IPS-NIHi7 (cell line): Measurements from ENCODE around the gene CIB2.

Experiments
- DNase-seq: peaks from one replicate; pipeline ENCODE4 v3.0.0; 2012; ENCODE audit warnings: mixed read lengths; ENCODE audit errors: extremely low spot score

The CIB2 gene

DNA sequence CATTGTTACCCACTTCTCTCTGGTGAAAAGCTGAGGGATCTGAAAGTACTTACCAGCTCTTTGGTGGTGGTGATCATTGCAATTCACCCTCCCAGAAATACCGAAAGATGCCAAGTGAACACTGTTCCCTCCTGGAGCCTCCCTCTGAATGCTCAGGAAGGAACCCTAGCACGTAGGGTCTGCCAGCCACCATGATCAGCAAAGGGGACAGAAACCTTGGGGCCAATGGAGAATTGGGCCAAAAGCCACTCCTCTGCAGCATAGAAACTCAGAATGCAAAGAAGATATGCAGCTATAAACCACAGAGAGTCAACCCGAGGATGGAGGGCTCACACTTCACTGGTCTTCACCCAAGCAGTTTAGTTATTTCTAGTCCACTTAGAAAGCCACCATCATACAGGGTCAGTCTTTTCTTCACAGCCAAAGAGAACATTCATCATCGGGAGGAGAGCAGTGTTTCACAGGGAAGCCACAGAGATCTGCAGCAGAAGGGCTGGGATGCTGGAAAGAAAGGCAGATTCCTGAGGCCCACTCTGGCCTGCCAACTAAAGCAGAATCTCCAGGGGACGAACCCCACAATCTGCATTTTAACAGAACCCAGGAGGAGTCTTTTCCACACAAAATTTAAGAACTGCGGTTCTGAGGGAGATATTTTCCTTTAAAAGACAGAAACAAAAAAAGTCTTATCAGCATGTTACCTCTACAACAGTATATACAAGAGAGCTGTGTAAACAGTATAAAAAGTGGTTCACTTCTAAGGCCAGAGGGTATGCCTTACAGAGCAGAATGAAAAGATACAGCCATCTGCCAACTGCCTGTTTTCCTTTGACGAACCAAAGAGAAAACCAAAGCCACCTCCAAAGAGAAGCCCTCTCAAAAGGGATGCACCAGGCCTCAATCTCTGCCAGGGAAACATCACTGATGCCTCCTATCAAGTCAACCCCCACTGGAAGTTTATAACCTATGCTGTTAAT, 65.0 kb downstream of the CIB2 start:
- no peak for DNase-seq

DNA sequence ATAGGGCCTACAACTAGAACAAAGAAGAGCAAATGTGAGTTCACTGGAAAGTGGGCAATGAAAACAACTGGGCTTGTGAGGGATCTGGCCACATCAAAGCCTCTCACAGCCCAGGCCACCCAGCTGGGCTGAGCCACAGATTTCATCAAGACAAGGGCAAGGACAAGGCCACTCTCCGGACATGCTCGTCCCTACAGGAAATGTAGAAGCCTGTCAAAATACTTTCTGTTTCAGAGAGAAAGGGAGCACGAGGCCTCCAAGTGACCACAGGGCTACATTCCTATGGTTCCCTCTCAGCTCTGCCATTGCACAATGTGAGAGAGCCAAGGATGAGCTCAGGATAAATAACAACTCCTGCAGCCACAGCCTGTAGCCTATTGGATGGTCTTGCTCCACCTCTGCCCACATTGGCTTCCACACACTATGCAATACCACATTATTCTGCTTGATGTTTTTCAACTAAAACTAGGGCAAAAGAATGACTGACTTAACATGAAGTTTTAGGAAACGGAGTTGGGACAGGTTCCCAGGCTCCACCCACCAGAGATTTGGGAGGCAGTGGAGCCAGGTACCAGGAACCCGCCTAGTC, 65.9 kb downstream of the CIB2 start:
- no peak for DNase-seq

DNA sequence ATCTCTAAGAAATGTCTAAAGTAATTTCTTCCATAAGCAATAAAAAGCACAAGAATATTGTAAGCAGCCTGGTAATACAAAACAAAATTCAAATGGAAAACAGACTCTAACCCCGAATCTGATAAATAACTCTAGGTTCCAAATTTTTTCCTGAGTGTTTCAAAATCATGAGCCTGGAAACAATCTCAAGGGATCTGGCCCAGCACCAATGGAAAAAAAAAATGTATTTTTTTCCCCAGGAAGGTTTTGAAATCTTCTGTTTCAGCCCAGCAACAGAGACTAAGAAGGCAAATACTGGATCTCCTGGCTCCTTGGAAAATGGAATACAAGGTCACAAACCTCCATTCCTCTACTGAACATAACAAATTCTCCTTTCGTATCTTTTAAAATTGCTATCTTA, 66.7 kb downstream of the CIB2 start:
- no peak for DNase-seq

- no peak for DNase-seq
Measured at GRCh38 chr15:78063970-78064385, 67.3 kb downstream of the CIB2 start.

DNA sequence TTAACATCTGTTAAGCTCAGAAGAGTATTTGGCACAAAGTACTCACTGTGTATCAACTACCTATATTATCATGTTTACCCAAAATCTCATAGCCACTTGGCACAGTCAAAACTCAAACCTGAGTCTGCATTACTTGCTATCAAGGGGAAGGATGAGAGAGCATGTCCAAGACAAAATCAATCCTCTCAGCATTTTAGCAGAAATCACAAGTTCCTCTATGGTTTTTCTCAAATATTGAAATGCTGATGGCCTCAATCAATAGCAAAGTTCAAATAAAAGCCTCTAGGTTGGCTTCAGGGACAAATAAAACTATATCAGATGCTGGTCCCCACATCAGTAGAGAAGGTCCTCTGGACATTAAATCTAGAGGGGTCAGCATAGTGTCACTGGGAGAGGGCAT, 68.0 kb downstream of the CIB2 start:
- no peak for DNase-seq

- no peak for DNase-seq
Measured at GRCh38 chr15:78061963-78062427, 69.2 kb downstream of the CIB2 start.

DNA sequence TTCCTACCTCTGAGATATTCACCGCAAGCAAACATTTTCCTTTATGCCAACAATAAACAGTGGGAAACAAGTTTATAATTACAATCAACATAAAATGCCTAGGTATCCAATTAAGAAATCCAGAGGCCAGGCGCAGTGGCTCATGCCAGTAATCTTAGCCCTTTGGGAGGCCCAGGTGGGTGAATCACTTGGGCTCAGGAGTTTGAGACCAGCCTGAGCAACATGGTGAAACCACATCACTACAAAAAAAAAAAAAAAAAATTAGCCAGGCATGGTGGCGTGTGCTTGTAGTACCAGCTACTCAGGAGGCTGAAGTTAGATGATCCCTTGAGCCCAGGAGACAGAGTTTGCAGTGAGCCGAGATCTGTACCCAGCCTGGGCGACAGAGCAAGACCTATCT, 71.0 kb downstream of the CIB2 start:
- DNase-seq = no peak

DNA sequence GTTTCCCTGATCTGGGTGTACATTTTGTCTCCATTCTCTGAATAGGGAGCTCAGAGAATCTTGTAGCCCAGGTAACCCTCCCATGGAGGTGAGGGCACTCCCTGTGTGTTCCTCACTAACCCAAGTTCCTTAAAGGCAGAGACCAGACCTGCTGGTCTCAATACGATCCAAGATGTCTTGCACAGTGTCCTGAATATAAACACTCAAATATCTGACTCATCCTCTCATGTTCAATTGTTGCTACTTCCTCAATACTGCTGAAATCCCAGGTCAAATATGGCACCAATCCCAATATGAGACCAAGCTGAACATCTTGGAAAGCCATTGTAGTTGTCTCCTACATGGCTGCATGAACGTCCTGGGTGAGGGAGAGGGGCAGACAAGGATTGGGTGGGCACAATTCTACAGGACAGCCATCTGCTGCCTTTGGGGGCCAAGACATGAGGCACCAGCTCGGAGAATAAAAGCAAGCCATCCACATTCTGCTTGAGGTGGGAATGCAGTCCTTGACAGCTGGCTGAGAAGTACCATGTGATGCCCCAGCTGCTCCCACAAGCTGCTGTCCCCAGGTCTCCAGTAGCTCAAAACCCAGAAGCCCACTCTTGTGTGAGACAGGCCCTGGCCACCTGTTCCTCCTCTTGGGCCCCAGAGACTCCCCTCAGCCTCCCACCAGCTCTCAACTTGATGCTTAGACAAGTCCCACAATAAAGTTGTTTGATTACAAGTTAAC, 72.0 kb downstream of the CIB2 start:
- DNase-seq = no peak

- DNase-seq = no peak
Measured at GRCh38 chr15:78058401-78058935, 72.8 kb downstream of the CIB2 start.

- DNase-seq = no peak
Measured at GRCh38 chr15:78057803-78058202, 73.4 kb downstream of the CIB2 start.

GRCh38 chr15:78056714-78057269, 74.5 kb downstream of the CIB2 start:
- DNase-seq = no peak

GRCh38 chr15:78055919-78056713, 75.1 kb downstream of the CIB2 start:
- peak; percentile 58 for DNase-seq

DNA sequence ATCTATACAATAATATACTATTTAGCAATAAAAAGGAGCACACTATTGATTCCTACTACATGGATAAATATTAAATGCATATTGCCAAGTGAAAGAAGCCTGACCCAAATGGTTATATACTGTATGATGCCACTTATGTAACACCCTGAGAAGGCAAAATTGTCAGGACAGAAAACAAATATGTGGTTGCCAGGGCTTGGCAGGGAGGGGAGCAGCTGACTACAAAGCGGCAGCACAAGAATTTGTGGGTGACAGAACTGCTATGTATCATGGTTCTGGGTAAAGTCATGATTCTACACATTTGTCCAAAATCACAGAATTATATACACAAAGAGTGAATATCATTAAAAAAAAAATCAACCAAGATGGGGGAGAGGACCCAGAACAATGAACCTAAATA, 76.3 kb downstream of the CIB2 start:
- no peak for DNase-seq
